Activated CD4-positive, alpha-beta T cell treated with anti-CD3 and anti-CD28 coated beads, Interleukin-2, amount 50 U/mL, for 24 hours (primary cell): ENCODE data around the gene GRM3.

Experiments
- DNase-seq, 2 donors: peaks; one replicate each; pipeline ENCODE4 v3.0.0-alpha.2; 2020; ENCODE audit warnings: low read depth in 1 of 2, low spot score in 1 of 2

The GRM3 gene

DNA sequence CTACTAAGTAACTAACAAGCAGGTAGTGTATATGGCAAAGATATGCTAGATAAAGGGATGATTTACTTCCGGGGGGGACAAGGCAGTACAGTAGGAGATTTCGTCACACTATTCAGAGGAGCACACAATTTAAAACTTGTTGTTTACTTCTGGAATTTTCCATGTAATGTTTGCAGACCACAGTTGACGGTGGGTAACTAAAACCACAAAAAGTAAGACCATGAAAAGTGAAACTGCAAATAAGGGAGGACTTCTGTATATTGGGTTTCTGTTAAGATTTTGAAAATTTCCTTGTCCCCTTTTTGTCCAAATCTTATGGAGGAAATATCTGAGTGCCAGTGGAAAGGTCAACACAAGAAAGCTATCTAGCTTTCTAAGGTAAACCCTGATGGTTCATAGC lies 245.8 kb downstream of the GRM3 start:
- no peak for DNase-seq

DNA sequence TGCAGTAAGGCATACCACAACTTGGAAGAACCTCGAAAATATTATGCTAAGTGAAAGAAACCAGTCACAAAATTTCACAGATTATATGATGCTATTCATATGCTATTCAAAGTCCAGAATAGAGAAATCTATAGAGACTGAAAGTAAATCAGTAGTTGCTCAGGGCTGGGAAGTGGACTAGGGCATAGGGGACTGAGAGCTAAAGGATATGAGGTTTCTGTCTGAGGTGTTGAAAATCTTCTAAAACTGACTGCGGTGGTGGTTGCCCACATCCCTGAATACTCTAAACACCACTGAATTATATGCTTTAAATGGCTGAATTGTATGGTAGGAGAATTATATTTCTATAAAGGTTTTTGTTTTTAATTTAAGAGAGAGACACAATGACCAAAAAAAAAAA lies 254.5 kb downstream of the GRM3 start:
- no peak for DNase-seq

DNA sequence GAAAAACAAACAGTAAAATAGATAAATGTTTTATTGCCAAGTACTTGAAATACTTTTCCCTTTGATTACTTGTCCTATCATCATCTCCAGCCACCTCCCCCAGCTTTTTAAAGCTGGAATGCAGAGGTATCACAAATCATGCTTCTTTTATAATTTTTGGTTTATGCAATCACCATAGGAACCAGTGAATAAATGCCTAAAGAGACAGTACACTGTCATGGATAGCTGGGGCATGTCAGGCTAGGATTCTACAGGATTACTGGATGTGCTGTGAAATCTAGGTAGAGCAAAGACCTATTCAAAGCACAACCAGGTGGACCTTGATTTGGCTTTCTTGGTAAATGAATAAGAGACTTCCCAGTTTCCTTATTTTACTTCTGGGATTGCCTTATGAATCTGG lies 257.2 kb downstream of the GRM3 start:
- no peak for DNase-seq

DNA sequence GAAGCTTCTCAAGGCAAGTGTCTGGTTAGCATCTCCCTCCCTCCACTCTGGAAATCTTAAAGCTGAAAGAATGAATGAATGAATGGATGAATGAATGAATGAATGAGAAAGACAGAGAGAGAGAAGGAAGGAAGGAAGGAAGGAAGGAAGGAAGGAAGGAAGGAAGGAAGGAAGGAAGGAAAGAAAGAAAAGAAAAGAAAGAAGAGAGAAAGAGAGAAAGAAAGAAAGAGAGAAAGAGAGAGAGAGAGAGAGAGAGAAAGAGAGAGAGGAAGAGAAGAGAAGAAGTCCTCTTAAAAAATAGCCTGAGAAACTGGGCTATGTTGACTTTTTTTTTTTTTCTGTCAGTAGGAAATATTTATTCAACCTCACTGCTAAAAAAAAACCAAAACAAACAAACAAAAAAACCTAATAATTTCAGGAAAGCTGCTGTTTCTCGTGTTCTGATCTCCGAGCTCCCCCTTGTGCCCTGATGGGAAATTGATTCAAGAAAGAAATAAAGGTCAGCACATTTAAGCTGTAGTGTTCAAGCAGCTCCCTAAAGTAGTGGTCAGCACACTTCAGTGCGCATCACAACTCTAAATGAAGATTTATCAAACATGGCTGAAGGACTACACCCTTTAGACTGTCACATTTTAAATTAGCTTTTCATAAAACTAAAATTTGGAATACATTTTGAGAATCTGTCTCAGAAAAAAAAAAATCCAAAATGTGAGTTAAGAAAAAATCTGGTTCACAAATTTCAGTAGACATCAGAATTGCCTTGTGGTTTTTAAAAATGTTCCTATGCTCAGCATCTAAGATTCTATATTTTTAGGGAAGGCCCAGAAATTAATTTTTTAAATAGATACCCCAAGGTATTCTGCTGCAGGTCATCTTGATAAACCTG lies 261.5 kb downstream of the GRM3 start:
- no peak for DNase-seq

DNA sequence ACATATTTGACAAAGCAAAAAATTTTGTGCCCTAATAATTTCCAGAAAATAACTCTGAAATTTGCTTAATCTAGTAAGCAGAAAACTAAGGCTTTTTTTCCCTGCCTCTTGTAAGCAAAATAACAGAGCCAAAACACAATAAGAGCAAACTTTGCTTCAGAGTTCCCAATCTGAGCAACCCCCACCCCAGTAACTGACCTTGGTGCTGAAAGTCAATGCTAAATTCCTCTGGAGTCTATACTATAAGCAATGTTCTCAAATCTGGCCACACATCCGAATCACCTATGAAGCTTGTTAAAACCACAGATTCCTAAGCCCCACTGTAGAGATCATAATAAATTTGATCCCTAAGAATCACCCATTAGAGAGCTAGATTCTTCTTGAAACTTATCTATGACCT lies 265.2 kb downstream of the GRM3 start:
- no peak for DNase-seq

DNA sequence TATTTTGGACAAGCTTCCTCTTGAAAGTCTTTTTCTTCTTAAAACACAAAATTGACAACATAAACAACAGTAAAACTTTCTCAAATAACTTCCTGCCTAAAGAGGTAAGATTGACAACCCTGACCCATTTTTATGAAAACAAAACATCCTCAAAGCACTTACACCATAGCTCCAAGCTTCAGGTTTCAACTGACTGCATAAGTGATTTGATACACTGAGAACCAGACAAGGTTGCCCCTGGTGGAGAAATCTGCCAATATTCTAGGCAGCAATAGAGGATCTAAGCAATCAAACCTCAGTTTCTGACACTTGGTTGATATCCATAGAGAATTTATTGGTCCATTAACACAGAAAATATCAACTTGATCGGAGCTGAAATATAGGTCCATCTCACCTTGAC lies 267.9 kb downstream of the GRM3 start:
- DNase-seq = no peak

DNA sequence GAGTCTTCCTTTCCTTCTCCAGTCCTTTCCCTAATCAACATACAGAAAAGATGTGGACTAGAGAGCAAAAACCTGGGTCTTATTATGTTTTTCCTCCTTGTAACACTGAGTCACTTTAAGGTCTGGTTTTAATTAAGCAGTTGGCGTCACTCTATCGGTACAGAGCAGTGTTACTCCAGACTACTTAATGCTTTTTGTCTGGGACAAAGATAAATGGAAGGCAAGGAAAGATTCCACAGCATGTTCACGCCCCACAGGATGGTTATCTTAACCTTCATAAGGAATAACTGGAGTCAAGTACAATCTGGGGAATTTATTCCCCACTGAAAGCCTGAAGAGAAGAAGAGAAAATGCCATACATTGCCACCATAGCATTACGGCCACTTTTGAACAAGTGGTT lies 270.0 kb downstream of the GRM3 start:
- no peak for DNase-seq
